GM23338 (cell line): ENCODE data around the gene ARL2. TPM values are rescaled to one million over a fixed set of nuclear protein-coding genes. Genes with fewer than 3 reads are reported as not detected.

Source experiments
- ATAC-seq: fragments of 200-7000 bp; cut with Tn5 transposase; 3 replicates; pipeline ENCODE4 v1.9.1; 2020
- DNase-seq: peaks from one replicate; pipeline ENCODE4 v3.0.0-alpha.2; 2015; ENCODE audit warnings: low spot score
- H2AFZ ChIP-seq: fragments of 200-600 bp; sonication (generic); 2 replicates; pipeline ENCODE4 v1.8.0; 2016; ENCODE audit warnings: antibody characterized with exemption, mild to moderate bottlenecking, moderate library complexity
- H3F3A ChIP-seq: fragments of 200-600 bp; sonication (generic); replicated peaks from 2 replicates; pipeline ENCODE4 v1.8.0; 2017; ENCODE audit warnings: antibody characterized with exemption, mixed run types, low read depth
- H3K27ac ChIP-seq: fragments of 200-600 bp; sonication (generic); 2 replicates; pipeline ENCODE4 v1.6.1; 2016; ENCODE audit warnings: low read depth
- H3K27me3 ChIP-seq: fragments of 200-600 bp; sonication (generic); 2 replicates; pipeline ENCODE4 v1.8.0; 2016; ENCODE audit warnings: mild to moderate bottlenecking, mixed run types, moderate library complexity; ENCODE audit not compliant: insufficient read depth
- H3K36me3 ChIP-seq: fragments of 200-600 bp; sonication (generic); 2 replicates; pipeline ENCODE4 v1.8.0; 2016; ENCODE audit warnings: mild to moderate bottlenecking; ENCODE audit not compliant: insufficient read depth
- H3K4me1 ChIP-seq: fragments of 200-600 bp; sonication (generic); 2 replicates; pipeline ENCODE4 v1.8.0; 2016; ENCODE audit warnings: mild to moderate bottlenecking, moderate library complexity; ENCODE audit not compliant: insufficient read depth
- H3K4me2 ChIP-seq: fragments of 200-600 bp; sonication (generic); 2 replicates; pipeline ENCODE4 v1.7.1; 2017; ENCODE audit warnings: mixed run types
- H3K4me3 ChIP-seq: fragments of 200-600 bp; sonication (generic); 2 replicates; pipeline ENCODE4 v1.6.1; 2016; ENCODE audit warnings: mixed run types
- H3K79me2 ChIP-seq: fragments of 200-600 bp; sonication (generic); replicated peaks from 2 replicates; pipeline ENCODE4 v1.8.0; 2017; ENCODE audit warnings: mild to moderate bottlenecking; ENCODE audit not compliant: insufficient read depth
- H3K9me2 ChIP-seq: fragments of 200-600 bp; sonication (generic); 2 replicates; pipeline ENCODE4 v1.8.0; 2017; ENCODE audit not compliant: insufficient read depth
- H4K20me1 ChIP-seq: fragments of 200-600 bp; sonication (generic); replicated peaks from 2 replicates; pipeline ENCODE4 v1.8.0; 2017; ENCODE audit warnings: mild to moderate bottlenecking; ENCODE audit not compliant: insufficient read depth
- H3K27ac Mint-ChIP-seq: 2 replicates; pipeline ENCODE4 v1.8.0; 2020; ENCODE audit warnings: inconsistent platforms, mild to moderate bottlenecking, moderate library complexity, mixed read lengths
- H3K27me3 Mint-ChIP-seq: 3 replicates; pipeline ENCODE4 v1.8.0; 2022; ENCODE audit warnings: low read depth, mild to moderate bottlenecking, moderate library complexity, mixed read lengths, inconsistent platforms; ENCODE audit not compliant: insufficient read depth, poor library complexity
- H3K36me3 Mint-ChIP-seq: 3 replicates; pipeline ENCODE4 v1.8.0; 2021; ENCODE audit warnings: low read depth, mild to moderate bottlenecking, inconsistent platforms, moderate library complexity, mixed read lengths
- H3K4me1 Mint-ChIP-seq: 3 replicates; pipeline ENCODE4 v1.8.0; 2020; ENCODE audit warnings: mild to moderate bottlenecking, inconsistent platforms, mixed read lengths
- H3K4me3 Mint-ChIP-seq: 3 replicates; pipeline ENCODE4 v1.8.0; 2021; ENCODE audit warnings: moderate library complexity, mild to moderate bottlenecking, inconsistent platforms, mixed read lengths
- H3K9me3 Mint-ChIP-seq: 3 replicates; pipeline ENCODE4 v1.8.0; 2020; ENCODE audit warnings: moderate library complexity, mild to moderate bottlenecking, inconsistent platforms, mixed read lengths
- CREB1 ChIP-seq: fragments of 250-450 bp; sonication (Bioruptor Pico); IDR thresholded peaks from 2 replicates; pipeline ENCODE4 v1.5.0; 2020; ENCODE audit warnings: low read depth, mild to moderate bottlenecking, moderate library complexity
- ETS1 ChIP-seq: IDR thresholded peaks from 2 replicates; pipeline ENCODE4 v1.6.1; 2016; ENCODE audit warnings: antibody characterized with exemption
- JUNB ChIP-seq: IDR thresholded peaks from one replicate; pipeline ENCODE4 v1.6.1; 2016; ENCODE audit warnings: antibody characterized with exemption; ENCODE audit not compliant: unreplicated experiment
- NANOG ChIP-seq: IDR thresholded peaks from 2 replicates; pipeline ENCODE4 v1.6.1; 2016; ENCODE audit warnings: antibody characterized with exemption, borderline replicate concordance
- POLR2AphosphoS5 ChIP-seq: IDR thresholded peaks from 2 replicates; pipeline ENCODE4 v1.6.1; 2016; ENCODE audit warnings: antibody characterized with exemption, low read depth
- REST ChIP-seq: IDR thresholded peaks from one replicate; pipeline ENCODE4 v1.6.1; 2018; ENCODE audit warnings: antibody characterized with exemption; ENCODE audit not compliant: unreplicated experiment
- STAT1 ChIP-seq: IDR thresholded peaks from one replicate; pipeline ENCODE4 v1.6.1; 2016; ENCODE audit warnings: antibody characterized with exemption; ENCODE audit not compliant: unreplicated experiment
- ZNF114 ChIP-seq: fragments of 250-450 bp; sonication (Bioruptor Pico); IDR thresholded peaks from 2 replicates; pipeline ENCODE4 v1.5.0; 2020; ENCODE audit warnings: mild to moderate bottlenecking, moderate library complexity
- ZNF331 ChIP-seq: fragments of 250-450 bp; sonication (Bioruptor Pico); IDR thresholded peaks from 2 replicates; pipeline ENCODE4 v1.5.0; 2020; ENCODE audit warnings: low read depth, mild to moderate bottlenecking, moderate library complexity
- ZNF462 ChIP-seq: fragments of 250-450 bp; sonication (Bioruptor Pico); IDR thresholded peaks from 2 replicates; pipeline ENCODE4 v1.5.0; 2020; ENCODE audit warnings: mild to moderate bottlenecking, moderate library complexity
- polyA plus RNA-seq: library from polyadenylated mRNA; unstranded; fragments of >200 nt; fragmentation: Nextera tagmentation; extraction: Ambion mirVana; gene quantifications from 2 replicates; pipeline ENCODE4 v1.2.1, GENCODE V29; 2016
- total RNA-seq: library from RNA; depleted of rRNA; stranded (reverse); fragments of >200 nt; shearing (Covaris generic); gene quantifications from 2 replicates; pipeline ENCODE4 v1.2.3, GENCODE V29; 2014

The ARL2 gene
- total and polyA plus RNA-seq, 2 experiments from 2014 or later: 193 to 236 TPM

GRCh38 chr11:65040847-65041622 is 27.1 kb downstream of the ARL2 start, which contains the start of gene SAC3D1:
Gene SAC3D1, plus strand, starts transcription at chr11:65041210. Its CDS starts 83 bp downstream, at chr11:65041293.
- Mint-ChIP-seq H3K4me1 (peaks cover 9% of the 10 kb centered on the region), H3K27ac (peak within 1 kb of the TSS; percentile 94), H3K9me3 (no peaks in the 10 kb centered on the region), H3K4me3 (peak within 1 kb of the TSS; percentile 94), H3K36me3 (peaks cover 17% of the 10 kb centered on the region), H3K27me3 (peaks cover 9% of the 10 kb centered on the region)
- Histone ChIP-seq H2AFZ (peak within 1 kb of the TSS; percentile 57; the same call in 1 of the 2 replicates), H4K20me1 (peaks cover 11% of the 10 kb centered on the region), H3K4me3 (peak within 1 kb of the TSS; percentile 87), H3K27me3 (no peaks in the 10 kb centered on the region), H3K4me1 (no peaks in the 10 kb centered on the region; the same call in 1 of the 2 replicates), H3K4me2 (peak within 1 kb of the TSS; percentile 91), H3K79me2 (peaks cover 18% of the 10 kb centered on the region), H3K27ac (peak within 1 kb of the TSS; percentile 98), H3F3A (0 out of 2 replicates have a peak, but pooled peaks cover 11% of the 10 kb centered on the region), H3K36me3 (no peaks in the 10 kb centered on the region), H3K9me2 (no peaks in the 10 kb centered on the region)
- DNase-seq: peak; percentile 94
- ATAC-seq: peak; percentile 91
- TF ChIP-seq CREB1 (CRISPR knock-in tag) (0 out of 2 replicates have a peak, but pooled peaks have one; percentile 24), NANOG (no peak), REST (no peak), ZNF114 (CRISPR knock-in tag) (no peak), STAT1 (no peak), POLR2AphosphoS5 (peak; percentile 68), ETS1 (0 out of 2 replicates have a peak, but pooled peaks have one; percentile 50), ZNF331 (no peak), ZNF462 (CRISPR knock-in tag) (no peak), JUNB (no peak)
